GM10266 (cell line): ENCODE measurements around the gene TBX2.

ENCODE experiments used
- DNase-seq: peaks from one replicate; pipeline ENCODE4 v3.0.0; 2012; ENCODE audit errors: extremely low spot score
- TF ChIP-seq, protein P1 (sequence below): IDR thresholded peaks from 2 replicates; pipeline ENCODE4 v1.5.1; 2012; ENCODE audit warnings: mild to moderate bottlenecking, low read depth; ENCODE audit not compliant: control insufficient read depth, insufficient read depth; ENCODE audit errors: missing control alignments

The TBX2 gene

DNA sequence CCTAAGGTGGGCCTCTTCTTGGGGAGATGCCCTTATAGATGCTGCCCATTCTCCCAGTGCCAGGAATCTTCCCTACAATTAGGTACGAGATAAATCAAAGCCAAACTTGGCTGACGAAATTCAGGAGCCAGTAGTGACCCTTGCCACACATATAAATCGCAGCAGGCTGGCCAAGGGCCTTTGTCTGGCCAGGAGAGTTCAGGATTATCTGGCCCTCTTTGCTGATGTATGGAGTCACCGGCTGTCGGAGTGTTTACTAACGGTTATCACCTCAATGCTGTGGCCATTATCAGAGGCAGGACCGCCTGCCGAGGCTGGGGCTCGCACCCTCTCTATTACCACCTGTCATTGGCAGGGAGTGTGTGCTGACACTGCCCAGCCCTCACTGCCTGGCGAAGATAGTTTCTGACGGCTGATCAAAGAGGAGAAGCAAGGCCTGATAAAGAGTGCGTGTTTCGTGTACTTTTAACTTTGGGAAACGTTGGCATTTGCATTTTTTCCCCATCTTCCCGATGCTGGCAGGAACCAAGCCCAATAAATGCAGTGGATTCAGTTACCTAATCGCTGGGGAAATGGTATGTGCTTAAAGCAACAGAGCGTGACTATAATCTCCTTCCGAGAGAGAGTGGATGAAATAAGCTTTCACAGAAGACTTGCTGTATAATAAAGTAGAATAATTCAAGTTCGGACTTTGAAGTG, 32.8 kb upstream of the TBX2 start:
- no peak for DNase-seq
- TF ChIP-seq, protein P1, sequence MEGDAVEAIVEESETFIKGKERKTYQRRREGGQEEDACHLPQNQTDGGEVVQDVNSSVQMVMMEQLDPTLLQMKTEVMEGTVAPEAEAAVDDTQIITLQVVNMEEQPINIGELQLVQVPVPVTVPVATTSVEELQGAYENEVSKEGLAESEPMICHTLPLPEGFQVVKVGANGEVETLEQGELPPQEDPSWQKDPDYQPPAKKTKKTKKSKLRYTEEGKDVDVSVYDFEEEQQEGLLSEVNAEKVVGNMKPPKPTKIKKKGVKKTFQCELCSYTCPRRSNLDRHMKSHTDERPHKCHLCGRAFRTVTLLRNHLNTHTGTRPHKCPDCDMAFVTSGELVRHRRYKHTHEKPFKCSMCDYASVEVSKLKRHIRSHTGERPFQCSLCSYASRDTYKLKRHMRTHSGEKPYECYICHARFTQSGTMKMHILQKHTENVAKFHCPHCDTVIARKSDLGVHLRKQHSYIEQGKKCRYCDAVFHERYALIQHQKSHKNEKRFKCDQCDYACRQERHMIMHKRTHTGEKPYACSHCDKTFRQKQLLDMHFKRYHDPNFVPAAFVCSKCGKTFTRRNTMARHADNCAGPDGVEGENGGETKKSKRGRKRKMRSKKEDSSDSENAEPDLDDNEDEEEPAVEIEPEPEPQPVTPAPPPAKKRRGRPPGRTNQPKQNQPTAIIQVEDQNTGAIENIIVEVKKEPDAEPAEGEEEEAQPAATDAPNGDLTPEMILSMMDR: no peak

DNA sequence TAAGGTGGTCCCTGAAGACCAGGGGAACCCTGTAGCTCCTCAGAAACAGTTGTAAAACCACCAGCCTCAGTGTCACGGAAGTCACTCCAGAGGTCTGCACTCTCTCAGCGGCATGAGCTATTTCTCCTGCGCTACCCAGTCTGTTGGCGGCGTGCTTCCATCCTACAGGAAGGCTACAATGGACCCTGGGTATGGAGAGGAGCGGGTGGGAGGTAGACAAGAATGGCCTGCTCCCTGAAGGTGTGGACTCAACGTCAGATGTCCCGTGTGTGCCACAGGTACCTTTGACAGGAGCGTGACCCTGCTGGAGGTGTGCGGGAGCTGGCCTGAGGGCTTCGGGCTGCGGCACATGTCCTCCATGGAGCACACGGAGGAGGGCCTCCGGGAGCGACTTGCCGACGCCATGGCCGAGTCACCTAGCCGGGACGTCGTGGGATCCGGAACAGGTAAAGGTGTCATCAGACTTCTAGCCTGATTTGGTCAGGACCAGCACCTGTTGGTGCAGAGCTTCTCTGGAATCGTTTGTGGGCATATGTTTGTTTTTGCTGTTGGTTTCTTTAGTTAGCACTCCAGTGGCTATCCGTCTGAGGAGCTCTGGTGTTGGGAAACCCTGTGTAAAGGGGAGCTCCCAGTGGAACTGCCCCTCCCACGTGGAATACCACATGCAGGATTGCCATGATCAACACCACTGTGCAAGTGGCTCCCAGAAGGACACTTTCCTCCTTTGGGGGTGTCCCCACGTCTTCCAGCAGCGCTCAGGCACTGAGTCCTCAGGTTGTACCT, 31.4 kb upstream of the TBX2 start:
- DNase-seq: no peak
- TF ChIP-seq, protein P1: no peak

DNA sequence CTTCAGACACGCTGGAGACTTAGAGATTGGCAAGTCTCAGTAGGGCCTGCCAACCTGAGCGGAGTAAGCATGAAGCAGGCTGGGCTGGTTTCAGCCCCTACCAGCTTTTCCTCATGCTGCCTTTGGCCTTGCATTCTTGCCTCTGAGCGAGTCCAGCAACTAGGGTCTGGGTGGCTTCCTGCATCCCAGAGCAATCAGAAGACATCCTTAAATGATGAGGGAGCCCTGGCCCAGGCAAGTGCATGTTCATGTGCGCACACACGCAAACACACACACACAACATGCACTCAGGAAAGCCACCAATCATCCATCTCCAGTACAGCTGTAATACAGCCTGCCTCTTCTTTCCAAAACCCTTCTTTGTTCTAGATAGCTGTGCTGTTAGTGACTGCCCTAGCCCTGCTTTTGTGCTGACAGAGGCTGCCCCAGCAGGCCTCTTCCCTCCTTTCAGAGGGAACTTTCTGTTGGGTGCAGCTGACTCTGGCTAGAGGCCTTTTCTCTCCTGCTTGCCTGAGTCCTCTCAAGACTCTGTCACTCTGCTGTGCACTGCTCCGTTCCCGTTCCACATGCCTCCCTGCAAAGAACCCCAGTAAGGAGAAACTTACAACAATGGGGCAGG, 30.7 kb upstream of the TBX2 start:
- no peak for DNase-seq
- TF ChIP-seq, protein P1: no peak

DNA sequence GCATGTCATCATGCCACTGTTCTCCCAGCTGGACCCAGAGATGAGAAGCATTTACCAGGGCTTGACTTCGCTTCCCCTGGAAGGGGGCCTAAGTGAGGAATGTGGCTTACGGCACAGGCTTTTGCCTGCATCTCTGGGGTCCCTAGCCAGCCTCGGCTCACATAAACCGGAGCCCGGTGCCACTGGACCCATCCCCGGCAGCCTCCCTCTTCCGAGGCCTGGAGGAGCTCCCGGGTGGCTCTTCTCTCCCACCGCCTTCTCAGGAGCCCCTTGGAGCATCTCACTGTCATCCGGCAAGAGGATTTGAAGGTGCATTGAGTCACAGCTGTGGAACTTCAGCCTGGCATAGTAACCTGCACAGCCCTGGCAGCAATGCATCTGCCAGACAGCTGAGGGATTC, 29.9 kb upstream of the TBX2 start:
- no peak for DNase-seq
- TF ChIP-seq, protein P1: no peak

DNA sequence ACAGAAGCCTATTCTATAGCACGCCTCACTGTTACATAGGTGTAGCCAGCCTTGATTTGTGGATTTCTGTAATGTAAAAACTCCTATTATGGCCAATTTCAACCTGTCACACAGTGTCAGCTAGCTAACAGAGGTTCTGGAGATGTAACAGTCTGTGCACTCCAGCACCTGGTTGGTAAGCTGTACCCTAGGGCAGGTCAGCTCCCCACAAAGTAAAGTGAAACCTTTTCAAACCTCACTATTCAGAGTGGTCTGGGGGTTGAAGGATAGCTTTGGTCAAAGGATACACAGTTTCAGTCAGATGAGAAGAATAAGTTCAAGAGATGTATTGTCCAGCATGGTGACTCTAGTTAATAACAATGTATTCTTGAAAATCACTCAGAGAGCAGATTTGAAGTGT, 28.5 kb upstream of the TBX2 start:
- TF ChIP-seq, protein P1: no peak
- no peak for DNase-seq

DNA sequence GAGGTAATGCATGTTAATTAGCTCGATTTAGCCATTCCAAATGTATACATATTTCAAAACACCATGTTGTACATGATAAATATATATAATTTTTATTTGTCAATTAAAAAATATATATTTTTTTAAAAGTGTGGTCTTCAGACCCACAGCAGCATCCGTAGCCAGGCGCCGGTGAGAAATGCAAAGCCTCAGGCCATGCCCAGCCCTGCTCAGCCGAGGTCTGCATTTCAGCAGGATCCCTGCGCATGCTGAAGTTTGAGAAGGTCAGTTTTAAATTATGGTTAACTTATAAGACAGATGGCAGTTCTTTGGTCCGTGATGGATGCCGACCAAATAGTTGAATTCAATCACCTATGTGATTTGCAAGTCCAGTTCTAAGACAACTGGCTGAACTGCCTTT, 28.0 kb upstream of the TBX2 start:
- TF ChIP-seq, protein P1: no peak

DNA sequence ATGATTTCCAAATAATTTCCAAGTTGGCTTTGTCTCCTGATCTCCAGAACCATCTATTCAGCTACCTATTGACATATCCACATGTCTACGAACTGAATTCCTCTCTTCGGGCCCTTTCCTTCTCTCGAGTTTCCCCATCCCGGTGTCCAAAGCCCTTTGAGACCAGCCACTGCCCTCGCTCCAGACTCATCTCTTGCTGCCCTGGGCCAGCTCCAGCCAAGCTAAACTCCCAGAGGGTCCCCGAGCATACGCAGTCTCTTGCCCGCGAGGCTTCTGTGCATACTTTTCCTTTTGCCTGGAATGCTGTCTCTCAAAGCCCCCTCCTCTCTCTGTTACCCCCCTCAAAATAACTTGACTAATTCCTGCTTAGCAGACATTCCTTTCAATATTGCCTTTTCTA, 27.2 kb upstream of the TBX2 start:
- TF ChIP-seq, protein P1: no peak

More for the DNA sequence above, 28.0 kb upstream of the TBX2 start:
- no peak for DNase-seq

More for the DNA sequence above, 27.2 kb upstream of the TBX2 start:
- DNase-seq: no peak
